Measurements from ENCODE around the gene RAB22A. TPM values are rescaled to one million over a fixed set of nuclear protein-coding genes. Genes with fewer than 3 reads are reported as not detected.

The RAB22A gene
- total and polyA plus RNA-seq, 9 of the 15 experiments (the other 6 are each of a cell fraction or from before 2014, with no cell fraction given), result 1.1 to 8.0 (median 6.7) TPM

DNA sequence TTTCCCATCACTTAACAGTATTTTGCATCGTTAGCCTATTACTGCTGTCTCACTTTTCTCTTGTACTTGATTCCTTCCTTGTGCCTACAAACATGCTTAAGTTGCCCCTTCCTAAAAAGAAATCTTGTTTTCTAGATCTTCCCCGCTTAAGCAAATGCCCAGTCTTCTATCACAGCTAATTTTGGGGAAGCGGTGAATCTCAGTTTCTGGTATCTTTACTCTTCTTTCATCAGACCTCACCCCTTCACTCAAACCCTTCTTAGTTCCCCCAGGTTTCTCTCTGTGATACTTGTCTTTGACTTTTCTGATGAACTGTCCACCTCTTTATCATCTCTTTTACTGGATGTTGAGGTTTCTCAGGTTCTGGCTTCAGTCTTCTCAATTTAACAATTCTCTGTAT lies 93.8 kb downstream of the RAB22A start (continued):
- no peak for TF ChIP-seq SMC3 (conservative IDR thresholded peaks at IDR 0.05; ENCODE audit: insufficient read depth, low read depth, low read length)

DNA sequence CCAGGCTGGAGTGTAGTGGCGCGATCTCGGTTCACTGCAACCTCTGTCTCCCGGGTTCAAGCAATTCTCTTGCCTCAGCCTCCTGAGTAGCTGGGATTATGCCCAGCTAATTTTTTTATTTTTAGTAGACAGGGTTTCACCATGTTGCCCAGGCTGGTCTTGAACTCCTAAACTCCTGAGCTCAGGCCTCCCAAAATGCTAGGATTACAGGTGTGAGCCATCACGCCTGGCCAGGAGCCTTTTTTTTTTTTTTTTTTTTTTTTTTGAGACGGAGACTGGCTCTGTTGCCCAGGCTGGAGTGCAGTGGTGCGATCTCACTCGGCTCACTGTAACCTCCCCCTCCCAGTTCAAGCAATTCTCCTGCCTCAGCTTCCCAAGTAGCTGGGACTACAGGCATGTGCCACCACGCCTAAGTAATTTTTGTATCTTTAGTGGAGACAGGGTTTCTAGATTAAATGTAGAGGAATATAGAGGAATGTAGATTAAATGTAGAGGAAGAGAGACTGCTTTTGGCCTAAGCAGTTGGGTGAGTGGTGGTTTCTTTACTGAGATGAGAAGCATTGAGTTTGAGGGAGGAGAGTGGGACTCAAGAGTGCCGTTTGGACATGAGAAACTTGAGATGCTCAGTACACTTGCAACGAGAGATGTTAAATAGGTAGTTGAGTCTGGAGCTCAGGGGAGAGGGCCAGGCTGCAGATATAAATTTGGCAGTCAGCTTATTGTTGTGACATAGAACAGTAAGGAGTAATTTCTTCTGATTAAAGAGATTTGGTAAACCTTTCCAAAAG lies 96.2 kb downstream of the RAB22A start:
- no peak for TF ChIP-seq FOXA1 (IDR thresholded peaks at IDR 0.05; ENCODE audit: borderline replicate concordance)
- CTCF ChIA-PET (ENCODE audit: low intra/inter-chr PET ratio), result interaction anchor here (0.6 kb wide), 1 partner anchor 1500 kb away, joined by 4 read pairs; no protein-coding TSS in a partner anchor
- POLR2A ChIA-PET, result interaction anchor here (0.6 to 1.2 kb wide), 5 partner anchors 10 to 29 kb away, joined by 3 to 5 read pairs (median 4); no protein-coding TSS in a partner anchor
- no peaks in the 10 kb centered on the region for H3K27me3 ChIP-seq (ENCODE audit: control insufficient read depth in 2 of 2, insufficient read depth in 2 of 2, low read length in 2 of 2)
- no peak for FAIRE-seq
- 55% methylated on average over 8 of the region's 11 CpGs for WGBS (ENCODE audit: insufficient coverage, low coverage, missing lambda C conversion rate)
- BruUV-seq (replicated peaks), result no TSS peak
- H3K9me1 ChIP-seq (ENCODE audit: control insufficient read depth, insufficient read depth, low read length), result no peaks in the 10 kb centered on the region
- in situ Hi-C loops (cut with MboI), result no loop called here
- H3K27ac ChIP-seq (ENCODE audit: extremely low read depth, low read depth, low read length), result peak overlapping the region; percentile 57; the same call in 1 of the 3 replicates
- H3K9me3 ChIP-seq (replicated peaks; ENCODE audit: control insufficient read depth, insufficient read depth, low read depth, low read length), result no peaks in the 10 kb centered on the region
- H3K4me1 ChIP-seq (replicated peaks in 1 of 2; ENCODE audit: control insufficient read depth in 2 of 2, insufficient read depth in 2 of 2, low read length in 2 of 2), result peaks cover 12 to 35% of the 10 kb centered on the region in 2 experiments
- peak overlapping the region; percentile 10; the same call in 1 of the 2 replicates for H3K4me2 ChIP-seq (ENCODE audit: insufficient read depth, low read length)
- no peak overlapping the region for H3K4me3 ChIP-seq
- ATAC-seq, result peak; percentile 47
- H3K36me3 ChIP-seq (ENCODE audit: control insufficient read depth, insufficient read depth, low read length), result peaks cover 13% of the 10 kb centered on the region; the same call in 2 of the 3 replicates
- no peak overlapping the region for H2AFZ ChIP-seq (ENCODE audit: low read depth, low read length)
- intact Hi-C loops (cut with micrococcal nuclease), result no loop called here
- H3K9ac ChIP-seq (ENCODE audit: insufficient read depth in 1 of 2, low read depth in 2 of 2, low read length in 2 of 2), result no peak overlapping the region
- H4K20me1 ChIP-seq (replicated peaks; ENCODE audit: control insufficient read depth, insufficient read depth, low read length), result peaks cover 46% of the 10 kb centered on the region
- no peak for DNase-seq (ENCODE audit: extremely low read depth in 1 of 4, low spot score in 3 of 4)
- H3K79me2 ChIP-seq (ENCODE audit: control insufficient read depth, insufficient read depth, low read length), result peaks cover 99% of the 10 kb centered on the region
